Stimulated activated CD4-positive, alpha-beta T cell treated with anti-CD3 and anti-CD28 coated beads, TNF-alpha, amount 100 ng/mL, for 24 hours (primary cell): ENCODE measurements around the gene CEP57L1.
"Not testable (repeated sequence)": the region's sequence is repeated elsewhere in the genome, so short reads cannot be mapped to it uniquely, and the experiment has no call there.

Experiments used
- DNase-seq, 3 experiments: peaks; one replicate each; pipeline ENCODE4 v3.0.0-alpha.2; 2020; ENCODE audit warnings: low read depth in 3 of 3

Gene CEP57L1

GRCh38 chr6:109172101-109172746, 76.9 kb downstream of the CEP57L1 start:
- DNase-seq: no peak

- no peak for DNase-seq
Observed at GRCh38 chr6:109174916-109175315, 79.6 kb downstream of the CEP57L1 start.

GRCh38 chr6:109178921-109179320, 83.6 kb downstream of the CEP57L1 start:
- DNase-seq: no peak

- DNase-seq: no peak
Observed at GRCh38 chr6:109179507-109179906, 84.2 kb downstream of the CEP57L1 start.

- no peak for DNase-seq
Observed at GRCh38 chr6:109182578-109182977, 87.3 kb downstream of the CEP57L1 start.

- no peak for DNase-seq
Observed at GRCh38 chr6:109183109-109183650, 87.9 kb downstream of the CEP57L1 start.

- no peak for DNase-seq
Observed at GRCh38 chr6:109184638-109185037, 89.3 kb downstream of the CEP57L1 start.

GRCh38 chr6:109186012-109186411, 90.7 kb downstream of the CEP57L1 start:
- DNase-seq: no peak

- peak; percentile 15 to 47 (median 42) for DNase-seq
Observed at GRCh38 chr6:109187399-109188114, 92.2 kb downstream of the CEP57L1 start.

GRCh38 chr6:109188115-109188411, 92.8 kb downstream of the CEP57L1 start:
- no peak for DNase-seq

- not testable (repeated sequence) for DNase-seq
Observed at GRCh38 chr6:109191368-109191767, 96.1 kb downstream of the CEP57L1 start.

- DNase-seq: no peak
Observed at GRCh38 chr6:109192865-109193264, 97.6 kb downstream of the CEP57L1 start.

GRCh38 chr6:109194880-109195279, 99.6 kb downstream of the CEP57L1 start:
- DNase-seq: no peak

GRCh38 chr6:109197061-109197460, 101.8 kb downstream of the CEP57L1 start:
- DNase-seq: no peak

GRCh38 chr6:109202409-109203264, 107.3 kb downstream of the CEP57L1 start:
- no peak for DNase-seq

- DNase-seq: no peak
Observed at GRCh38 chr6:109204511-109204910, 109.2 kb downstream of the CEP57L1 start.

- DNase-seq: no peak
Observed at GRCh38 chr6:109212683-109213082, 117.4 kb downstream of the CEP57L1 start.
